HepG2 (cell line): ENCODE data around the gene MT4. TPM values are rescaled to one million over a fixed set of nuclear protein-coding genes. Genes with fewer than 3 reads are reported as not detected.

Experiments used
- CCAR2 ChIP-seq: fragments of 200-400 bp; formaldehyde crosslinking; optimal IDR thresholded peaks from 2 replicates; pipeline ENCODE3; 2018; ENCODE audit warnings: low read depth, mild to moderate bottlenecking, low read length, moderate library complexity
- HNF4G ChIP-seq, 2 experiments: sonication (generic) in 1 of 2; formaldehyde crosslinking in 1 of 2; IDR thresholded peaks; 2 replicates each; pipeline versions ENCODE4 v1.4.0 to v1.6.1; 2011 to 2020; ENCODE audit warnings: borderline replicate concordance in 2 of 2, low read depth in 2 of 2, mild to moderate bottlenecking in 2 of 2, low read length in 1 of 2, missing genetic modification reagents in 1 of 2, moderate library complexity in 1 of 2
- HOXA7 ChIP-seq: sonication (generic); formaldehyde crosslinking; IDR thresholded peaks from 2 replicates; pipeline ENCODE4 v1.8.1; 2022; ENCODE audit warnings: mild to moderate bottlenecking, missing genetic modification reagents, moderate library complexity
- NFKB2 ChIP-seq: sonication (generic); formaldehyde crosslinking; IDR thresholded peaks from 2 replicates; pipeline ENCODE4 v1.4.0; 2020; ENCODE audit warnings: missing genetic modification reagents, borderline replicate concordance
- PCBP1 ChIP-seq: fragments of 200-400 bp; formaldehyde crosslinking; IDR thresholded peaks from 2 replicates; pipeline ENCODE4 v1.6.1; 2017; ENCODE audit warnings: mild to moderate bottlenecking, low read depth, low read length, borderline replicate concordance
- RFXANK ChIP-seq: IDR thresholded peaks from 2 replicates; pipeline ENCODE4 v1.6.1; 2016
- SP5 ChIP-seq: IDR thresholded peaks from 2 replicates; pipeline ENCODE4 v1.6.1; 2016; ENCODE audit warnings: low read depth, borderline replicate concordance
- ZC3H13 ChIP-seq: sonication (generic); formaldehyde crosslinking; IDR thresholded peaks from 2 replicates; pipeline ENCODE4 v1.8.1; 2023; ENCODE audit warnings: mild to moderate bottlenecking, missing genetic modification reagents, moderate library complexity
- ZNF430 ChIP-seq: sonication (generic); formaldehyde crosslinking; IDR thresholded peaks from 2 replicates; pipeline ENCODE4 v1.9.0; 2021; ENCODE audit warnings: mild to moderate bottlenecking, missing genetic modification reagents
- ZNF703 ChIP-seq: sonication (generic); formaldehyde crosslinking; IDR thresholded peaks from 2 replicates; pipeline ENCODE4 v1.5.1; 2020; ENCODE audit warnings: missing genetic modification reagents, mild to moderate bottlenecking, moderate library complexity, borderline replicate concordance
- ZNF747 ChIP-seq: sonication (generic); formaldehyde crosslinking; IDR thresholded peaks from 2 replicates; pipeline ENCODE4 v1.8.1; 2023; ENCODE audit warnings: missing genetic modification reagents, mild to moderate bottlenecking, borderline replicate concordance
- ZNF766 ChIP-seq: sonication (generic); formaldehyde crosslinking; IDR thresholded peaks from 2 replicates; pipeline ENCODE4 v1.5.0; 2020; ENCODE audit warnings: missing genetic modification reagents, borderline replicate concordance
- ZNF768 ChIP-seq: sonication (generic); formaldehyde crosslinking; IDR thresholded peaks from 2 replicates; pipeline ENCODE4 v1.4.0; 2020; ENCODE audit warnings: missing genetic modification reagents
- polyA plus RNA-seq, 8 experiments: library from polyadenylated mRNA; depleted of rRNA in 3 of 8; stranded (reverse) in 7 of 8; unstranded in 1 of 8; fragments of >200 nt; fragmentation: Illumina TruSeq in 4 of 8; extraction: Trizol in 4 of 8; gene quantifications; 2 replicates each; pipeline versions ENCODE4 v1.2.1 to v1.2.3, GENCODE V29; 2011 to 2016; ENCODE audit warnings: low read depth in 4 of 8, missing spikeins in 1 of 8, mixed read lengths in 1 of 8; ENCODE audit not compliant: insufficient read depth in 1 of 8
- total RNA-seq, 5 experiments: library from RNA; depleted of rRNA; stranded (reverse); fragments of >200 nt; fragmentation: Illumina TruSeq; extraction: Trizol; gene quantifications; 2 replicates each; pipeline ENCODE4 v1.2.3, GENCODE V29; 2016; ENCODE audit warnings: low read depth in 1 of 5
- TF ChIP-seq, protein P1 (sequence below): sonication (generic); formaldehyde crosslinking; IDR thresholded peaks from 2 replicates; pipeline ENCODE4 v1.8.0; 2022; ENCODE audit warnings: mild to moderate bottlenecking, missing genetic modification reagents, borderline replicate concordance
- TF ChIP-seq, protein P2 (sequence below): IDR thresholded peaks from 2 replicates; pipeline ENCODE4 v1.6.1; 2018; ENCODE audit warnings: missing genetic modification reagents
- TF ChIP-seq, protein P3 (sequence below): sonication (generic); formaldehyde crosslinking; IDR thresholded peaks from 2 replicates; pipeline ENCODE4 v1.5.1; 2020; ENCODE audit warnings: mild to moderate bottlenecking, missing genetic modification reagents, borderline replicate concordance
- TF ChIP-seq, protein P4 (sequence below): IDR thresholded peaks from 2 replicates; pipeline ENCODE4 v1.6.1; 2018; ENCODE audit warnings: missing genetic modification reagents, mild to moderate bottlenecking, missing compliant biosample characterization
- TF ChIP-seq, protein P5 (sequence below): IDR thresholded peaks from 2 replicates; pipeline ENCODE4 v1.6.1; 2016; ENCODE audit warnings: low read depth

Gene MT4
- total and polyA plus RNA-seq, 2 of the 13 experiments (the other 11 are each of a cell fraction or from before 2014, with no cell fraction given): not detected

DNA sequence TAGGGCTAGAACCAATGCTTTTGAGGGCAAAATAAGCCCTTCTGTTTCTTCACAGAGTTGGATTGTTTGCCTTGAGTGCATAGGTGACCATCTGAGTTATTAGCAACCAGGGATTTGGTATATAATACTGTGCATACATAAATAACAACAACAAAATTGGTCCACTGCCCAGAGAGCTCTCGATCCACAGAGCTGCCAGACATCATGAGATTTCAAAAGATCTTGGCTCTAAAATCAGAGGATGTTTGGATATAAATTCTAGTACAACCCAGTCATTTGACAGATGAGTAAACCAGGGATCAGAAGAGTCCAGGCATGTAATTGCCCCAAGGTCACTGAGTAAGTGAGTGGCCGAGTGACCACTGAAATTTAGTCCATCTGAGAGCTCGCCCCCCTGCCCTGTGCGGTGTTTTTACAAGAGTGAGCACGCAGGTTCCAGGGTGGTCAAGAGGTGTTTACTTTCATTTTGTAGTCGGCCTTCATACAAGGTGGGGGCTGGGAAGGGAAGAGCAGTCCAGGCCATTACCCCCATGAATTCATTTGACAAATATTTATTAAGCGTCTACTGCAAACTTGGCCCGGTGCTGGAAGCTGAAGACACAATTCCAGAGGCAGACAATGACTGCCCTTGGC, 41.7 kb downstream of the MT4 start (continued):
- TF ChIP-seq, protein P1, sequence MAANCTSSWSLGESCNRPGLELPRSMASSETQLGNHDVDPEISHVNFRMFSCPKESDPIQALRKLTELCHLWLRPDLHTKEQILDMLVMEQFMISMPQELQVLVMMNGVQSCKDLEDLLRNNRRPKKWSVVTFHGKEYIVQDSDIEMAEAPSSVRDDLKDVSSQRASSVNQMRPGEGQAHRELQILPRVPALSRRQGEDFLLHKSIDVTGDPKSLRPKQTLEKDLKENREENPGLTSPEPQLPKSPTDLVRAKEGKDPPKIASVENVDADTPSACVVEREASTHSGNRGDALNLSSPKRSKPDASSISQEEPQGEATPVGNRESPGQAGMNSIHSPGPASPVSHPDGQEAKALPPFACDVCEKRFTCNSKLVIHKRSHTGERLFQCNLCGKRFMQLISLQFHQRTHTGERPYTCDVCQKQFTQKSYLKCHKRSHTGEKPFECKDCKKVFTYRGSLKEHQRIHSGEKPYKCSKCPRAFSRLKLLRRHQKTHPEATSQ: no peak
- TF ChIP-seq, protein P2, sequence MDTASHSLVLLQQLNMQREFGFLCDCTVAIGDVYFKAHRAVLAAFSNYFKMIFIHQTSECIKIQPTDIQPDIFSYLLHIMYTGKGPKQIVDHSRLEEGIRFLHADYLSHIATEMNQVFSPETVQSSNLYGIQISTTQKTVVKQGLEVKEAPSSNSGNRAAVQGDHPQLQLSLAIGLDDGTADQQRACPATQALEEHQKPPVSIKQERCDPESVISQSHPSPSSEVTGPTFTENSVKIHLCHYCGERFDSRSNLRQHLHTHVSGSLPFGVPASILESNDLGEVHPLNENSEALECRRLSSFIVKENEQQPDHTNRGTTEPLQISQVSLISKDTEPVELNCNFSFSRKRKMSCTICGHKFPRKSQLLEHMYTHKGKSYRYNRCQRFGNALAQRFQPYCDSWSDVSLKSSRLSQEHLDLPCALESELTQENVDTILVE (CRISPR knock-in tag): peak; percentile 74
- TF ChIP-seq ZNF747 (CRISPR knock-in tag) (no peak; the same call in 1 of the 2 replicates), NFKB2 (no peak), ZNF430 (CRISPR knock-in tag) (peak; percentile 88; the same call in 1 of the 2 replicates), ZNF766 (CRISPR knock-in tag) (no peak), HNF4G (IDR thresholded peaks at IDR 0.05; ENCODE audit: borderline replicate concordance, low read depth, low read length) (no peak), HNF4G (CRISPR knock-in tag; IDR thresholded peaks at IDR 0.05; ENCODE audit: borderline replicate concordance, low read depth) (0 out of 2 replicates have a peak, but pooled peaks have one; percentile 16), RFXANK (CRISPR knock-in tag) (no peak), ZNF703 (CRISPR knock-in tag) (no peak; the same call in 1 of the 2 replicates), ZNF768 (CRISPR knock-in tag) (no peak), CCAR2 (no peak), HOXA7 (CRISPR knock-in tag) (no peak), PCBP1 (no peak), SP5 (no peak), ZC3H13 (CRISPR knock-in tag) (peak; percentile 77)
- TF ChIP-seq, protein P3, sequence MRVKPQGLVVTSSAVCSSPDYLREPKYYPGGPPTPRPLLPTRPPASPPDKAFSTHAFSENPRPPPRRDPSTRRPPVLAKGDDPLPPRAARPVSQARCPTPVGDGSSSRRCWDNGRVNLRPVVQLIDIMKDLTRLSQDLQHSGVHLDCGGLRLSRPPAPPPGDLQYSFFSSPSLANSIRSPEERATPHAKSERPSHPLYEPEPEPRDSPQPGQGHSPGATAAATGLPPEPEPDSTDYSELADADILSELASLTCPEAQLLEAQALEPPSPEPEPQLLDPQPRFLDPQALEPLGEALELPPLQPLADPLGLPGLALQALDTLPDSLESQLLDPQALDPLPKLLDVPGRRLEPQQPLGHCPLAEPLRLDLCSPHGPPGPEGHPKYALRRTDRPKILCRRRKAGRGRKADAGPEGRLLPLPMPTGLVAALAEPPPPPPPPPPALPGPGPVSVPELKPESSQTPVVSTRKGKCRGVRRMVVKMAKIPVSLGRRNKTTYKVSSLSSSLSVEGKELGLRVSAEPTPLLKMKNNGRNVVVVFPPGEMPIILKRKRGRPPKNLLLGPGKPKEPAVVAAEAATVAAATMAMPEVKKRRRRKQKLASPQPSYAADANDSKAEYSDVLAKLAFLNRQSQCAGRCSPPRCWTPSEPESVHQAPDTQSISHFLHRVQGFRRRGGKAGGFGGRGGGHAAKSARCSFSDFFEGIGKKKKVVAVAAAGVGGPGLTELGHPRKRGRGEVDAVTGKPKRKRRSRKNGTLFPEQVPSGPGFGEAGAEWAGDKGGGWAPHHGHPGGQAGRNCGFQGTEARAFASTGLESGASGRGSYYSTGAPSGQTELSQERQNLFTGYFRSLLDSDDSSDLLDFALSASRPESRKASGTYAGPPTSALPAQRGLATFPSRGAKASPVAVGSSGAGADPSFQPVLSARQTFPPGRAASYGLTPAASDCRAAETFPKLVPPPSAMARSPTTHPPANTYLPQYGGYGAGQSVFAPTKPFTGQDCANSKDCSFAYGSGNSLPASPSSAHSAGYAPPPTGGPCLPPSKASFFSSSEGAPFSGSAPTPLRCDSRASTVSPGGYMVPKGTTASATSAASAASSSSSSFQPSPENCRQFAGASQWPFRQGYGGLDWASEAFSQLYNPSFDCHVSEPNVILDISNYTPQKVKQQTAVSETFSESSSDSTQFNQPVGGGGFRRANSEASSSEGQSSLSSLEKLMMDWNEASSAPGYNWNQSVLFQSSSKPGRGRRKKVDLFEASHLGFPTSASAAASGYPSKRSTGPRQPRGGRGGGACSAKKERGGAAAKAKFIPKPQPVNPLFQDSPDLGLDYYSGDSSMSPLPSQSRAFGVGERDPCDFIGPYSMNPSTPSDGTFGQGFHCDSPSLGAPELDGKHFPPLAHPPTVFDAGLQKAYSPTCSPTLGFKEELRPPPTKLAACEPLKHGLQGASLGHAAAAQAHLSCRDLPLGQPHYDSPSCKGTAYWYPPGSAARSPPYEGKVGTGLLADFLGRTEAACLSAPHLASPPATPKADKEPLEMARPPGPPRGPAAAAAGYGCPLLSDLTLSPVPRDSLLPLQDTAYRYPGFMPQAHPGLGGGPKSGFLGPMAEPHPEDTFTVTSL (CRISPR knock-in tag): no peak
- TF ChIP-seq, protein P4, sequence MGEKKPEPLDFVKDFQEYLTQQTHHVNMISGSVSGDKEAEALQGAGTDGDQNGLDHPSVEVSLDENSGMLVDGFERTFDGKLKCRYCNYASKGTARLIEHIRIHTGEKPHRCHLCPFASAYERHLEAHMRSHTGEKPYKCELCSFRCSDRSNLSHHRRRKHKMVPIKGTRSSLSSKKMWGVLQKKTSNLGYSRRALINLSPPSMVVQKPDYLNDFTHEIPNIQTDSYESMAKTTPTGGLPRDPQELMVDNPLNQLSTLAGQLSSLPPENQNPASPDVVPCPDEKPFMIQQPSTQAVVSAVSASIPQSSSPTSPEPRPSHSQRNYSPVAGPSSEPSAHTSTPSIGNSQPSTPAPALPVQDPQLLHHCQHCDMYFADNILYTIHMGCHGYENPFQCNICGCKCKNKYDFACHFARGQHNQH (CRISPR knock-in tag): no peak; the same call in 1 of the 2 replicates
- TF ChIP-seq, protein P5, sequence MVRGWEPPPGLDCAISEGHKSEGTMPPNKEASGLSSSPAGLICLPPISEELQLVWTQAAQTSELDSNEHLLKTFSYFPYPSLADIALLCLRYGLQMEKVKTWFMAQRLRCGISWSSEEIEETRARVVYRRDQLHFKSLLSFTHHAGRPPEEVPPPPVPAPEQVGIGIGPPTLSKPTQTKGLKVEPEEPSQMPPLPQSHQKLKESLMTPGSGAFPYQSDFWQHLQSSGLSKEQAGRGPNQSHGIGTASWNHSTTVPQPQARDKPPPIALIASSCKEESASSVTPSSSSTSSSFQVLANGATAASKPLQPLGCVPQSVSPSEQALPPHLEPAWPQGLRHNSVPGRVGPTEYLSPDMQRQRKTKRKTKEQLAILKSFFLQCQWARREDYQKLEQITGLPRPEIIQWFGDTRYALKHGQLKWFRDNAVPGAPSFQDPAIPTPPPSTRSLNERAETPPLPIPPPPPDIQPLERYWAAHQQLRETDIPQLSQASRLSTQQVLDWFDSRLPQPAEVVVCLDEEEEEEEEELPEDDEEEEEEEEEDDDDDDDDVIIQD (CRISPR knock-in tag): no peak
